GM12891 (cell line): ENCODE results near the gene ESR1.
"Not testable (repeated sequence)": the region's sequence is repeated elsewhere in the genome, so short reads cannot be mapped to it uniquely, and the experiment has no call there.

Experiments
- DNase-seq: peaks from one replicate; pipeline ENCODE4 v3.0.0; 2011; ENCODE audit warnings: low spot score; ENCODE audit not compliant: insufficient read length
- FAIRE-seq: peaks from 2 replicates; lab custom pipeline; 2011; peaks lifted over from hg19 to GRCh38; lab: Jason Lieb, UNC
- PAX5 ChIP-seq: IDR thresholded peaks from 2 replicates; pipeline ENCODE4 v1.6.1; 2011; ENCODE audit warnings: low read length, moderate library complexity, mild to moderate bottlenecking; ENCODE audit not compliant: insufficient read depth, severe bottlenecking
- POLR2A ChIP-seq: IDR thresholded peaks from 2 replicates; pipeline ENCODE4 v1.6.1; 2011; ENCODE audit warnings: low read depth, low read length, control low read depth
- POLR2AphosphoS5 ChIP-seq: IDR thresholded peaks from 2 replicates; pipeline ENCODE4 v1.6.1; 2011; ENCODE audit warnings: low read depth, low read length, control low read depth
- POU2F2 ChIP-seq: IDR thresholded peaks from 2 replicates; pipeline ENCODE4 v1.6.1; 2011; ENCODE audit warnings: low read depth, mild to moderate bottlenecking, control low read depth, low read length, moderate library complexity
- SPI1 ChIP-seq: IDR thresholded peaks from 2 replicates; pipeline ENCODE4 v1.6.1; 2011; ENCODE audit warnings: low read depth, low read length, control low read depth
- TAF1 ChIP-seq: IDR thresholded peaks from 2 replicates; pipeline ENCODE4 v1.6.1; 2011; ENCODE audit warnings: low read depth, low read length, control low read depth

Gene ESR1

GRCh38 chr6:151847064-151847463 is 39.6 kb downstream of the ESR1 start:
- DNase-seq, result no peak

GRCh38 chr6:151850479-151851003 is 43.1 kb downstream of the ESR1 start:
- no peak for DNase-seq
- FAIRE-seq, result no peak
- no peak for TF ChIP-seq POLR2A
- no peak for TF ChIP-seq POLR2AphosphoS5
- TF ChIP-seq POU2F2, result no peak
- TF ChIP-seq SPI1, result no peak
- no peak for TF ChIP-seq TAF1
- no peak for TF ChIP-seq PAX5

More at GRCh38 chr6:151847064-151847463, 39.6 kb downstream of the ESR1 start:
- no peak for FAIRE-seq
- TF ChIP-seq POU2F2 (no peak), SPI1 (no peak), PAX5 (no peak), TAF1 (no peak), POLR2AphosphoS5 (no peak)

- no peak for TF ChIP-seq TAF1
- no peak for TF ChIP-seq SPI1
- TF ChIP-seq POLR2AphosphoS5, result no peak
- no peak for TF ChIP-seq POLR2A
- no peak for TF ChIP-seq POU2F2
- no peak for TF ChIP-seq PAX5
- FAIRE-seq (no peak), DNase-seq (no peak)
These were observed 50.8 kb downstream of the ESR1 start for GRCh38 chr6:151858294-151858693.

GRCh38 chr6:151862461-151862860 is 55.0 kb downstream of the ESR1 start:
- no peak for FAIRE-seq
- TF ChIP-seq TAF1 (no peak), POLR2AphosphoS5 (no peak), PAX5 (no peak), POU2F2 (no peak), SPI1 (no peak)

GRCh38 chr6:151867361-151867869 is 59.9 kb downstream of the ESR1 start:
- not testable (repeated sequence) for FAIRE-seq, DNase-seq

More at GRCh38 chr6:151862461-151862860, 55.0 kb downstream of the ESR1 start:
- DNase-seq, result no peak

- DNase-seq (no peak), FAIRE-seq (no peak)
- no peak for TF ChIP-seq TAF1
- no peak for TF ChIP-seq PAX5
- TF ChIP-seq SPI1, result no peak
- TF ChIP-seq POU2F2, result no peak
- no peak for TF ChIP-seq POLR2A
- TF ChIP-seq POLR2AphosphoS5, result no peak
These were observed 61.9 kb downstream of the ESR1 start for GRCh38 chr6:151869345-151869744.

- no peak for FAIRE-seq
- TF ChIP-seq SPI1 (no peak), PAX5 (no peak), TAF1 (no peak), POLR2AphosphoS5 (no peak), POLR2A (no peak), POU2F2 (no peak)
- no peak for DNase-seq
These were observed 62.3 kb downstream of the ESR1 start for GRCh38 chr6:151869787-151870186.

- DNase-seq (no peak), FAIRE-seq (no peak)
- TF ChIP-seq PAX5 (no peak), POLR2A (no peak), TAF1 (no peak), SPI1 (no peak), POLR2AphosphoS5 (no peak), POU2F2 (no peak)
These were observed 62.9 kb downstream of the ESR1 start for GRCh38 chr6:151870375-151870774.

- DNase-seq, result no peak
- no peak for FAIRE-seq
- TF ChIP-seq SPI1, result no peak
- no peak for TF ChIP-seq TAF1
- TF ChIP-seq PAX5, result no peak
- no peak for TF ChIP-seq POU2F2
- TF ChIP-seq POLR2A, result no peak
- no peak for TF ChIP-seq POLR2AphosphoS5
These were observed 68.0 kb downstream of the ESR1 start for GRCh38 chr6:151875524-151875923.

- no peak for DNase-seq
- TF ChIP-seq SPI1 (no peak), POU2F2 (no peak), TAF1 (no peak), PAX5 (no peak), POLR2AphosphoS5 (no peak), POLR2A (no peak)
- FAIRE-seq, result no peak
These were observed 68.6 kb downstream of the ESR1 start for GRCh38 chr6:151876122-151876521.

- no peak for FAIRE-seq
- no peak for DNase-seq
- no peak for TF ChIP-seq POU2F2
- TF ChIP-seq SPI1, result no peak
- TF ChIP-seq TAF1, result no peak
- no peak for TF ChIP-seq POLR2AphosphoS5
- no peak for TF ChIP-seq PAX5
These were observed 70.0 kb downstream of the ESR1 start for GRCh38 chr6:151877458-151877857.
